IPS-18c (cell line): ENCODE results near the gene NFAT5.
"Not testable (repeated sequence)": the region's sequence is repeated elsewhere in the genome, so short reads cannot be mapped to it uniquely, and the experiment has no call there.

Experiments
- H3K4me3 ChIP-seq: 2 replicates; pipeline ENCODE4 v1.7.0; 2013; ENCODE audit warnings: low read depth, mild to moderate bottlenecking, low read length, moderate library complexity; ENCODE audit not compliant: insufficient read depth
- H3K9me3 ChIP-seq: one replicate; pipeline ENCODE4 v1.6.1; 2013; ENCODE audit warnings: mild to moderate bottlenecking, low read length, moderate library complexity; ENCODE audit not compliant: control insufficient read depth, insufficient read depth

The NFAT5 gene

GRCh38 chr16:69611103-69611640, 45.4 kb downstream of the NFAT5 start:
- Histone ChIP-seq H3K9me3 (no peaks in the 10 kb centered on the region), H3K4me3 (no peak overlapping the region)

- no peak overlapping the region for H3K4me3 ChIP-seq
- H3K9me3 ChIP-seq: no peaks in the 10 kb centered on the region
Observed at GRCh38 chr16:69613378-69614154, 47.8 kb downstream of the NFAT5 start.

- H3K4me3 ChIP-seq: no peak overlapping the region
- no peaks in the 10 kb centered on the region for H3K9me3 ChIP-seq
Observed at GRCh38 chr16:69615528-69615927, 49.8 kb downstream of the NFAT5 start.

- Histone ChIP-seq H3K9me3 (no peaks in the 10 kb centered on the region), H3K4me3 (no peak overlapping the region)
Observed at GRCh38 chr16:69616082-69616481, 50.3 kb downstream of the NFAT5 start.

GRCh38 chr16:69618307-69618706, 52.5 kb downstream of the NFAT5 start:
- Histone ChIP-seq H3K4me3 (no peak overlapping the region), H3K9me3 (no peaks in the 10 kb centered on the region)

- Histone ChIP-seq H3K9me3 (no peaks in the 10 kb centered on the region), H3K4me3 (no peak overlapping the region)
Observed at GRCh38 chr16:69618721-69619120, 53.0 kb downstream of the NFAT5 start.

GRCh38 chr16:69619514-69619913, 53.7 kb downstream of the NFAT5 start:
- Histone ChIP-seq H3K9me3 (no peaks in the 10 kb centered on the region), H3K4me3 (no peak overlapping the region)

- H3K9me3 ChIP-seq: no peaks in the 10 kb centered on the region
- no peak overlapping the region for H3K4me3 ChIP-seq
Observed at GRCh38 chr16:69620573-69620972, 54.8 kb downstream of the NFAT5 start.

- no peaks in the 10 kb centered on the region for H3K9me3 ChIP-seq
- no peak overlapping the region for H3K4me3 ChIP-seq
Observed at GRCh38 chr16:69621225-69621624, 55.5 kb downstream of the NFAT5 start.

GRCh38 chr16:69626256-69626655, 60.5 kb downstream of the NFAT5 start:
- H3K9me3 ChIP-seq: no peaks in the 10 kb centered on the region
- no peak overlapping the region for H3K4me3 ChIP-seq

GRCh38 chr16:69632828-69633227, 67.1 kb downstream of the NFAT5 start:
- H3K9me3 ChIP-seq: peaks cover 10% of the 10 kb centered on the region
- H3K4me3 ChIP-seq: no peak overlapping the region

- Histone ChIP-seq H3K9me3 (peaks cover 10% of the 10 kb centered on the region), H3K4me3 (no peak overlapping the region)
Observed at GRCh38 chr16:69633375-69633774, 67.6 kb downstream of the NFAT5 start.

- not testable (repeated sequence) for H3K9me3 ChIP-seq, H3K4me3 ChIP-seq
Observed at GRCh38 chr16:69636563-69637146, 70.9 kb downstream of the NFAT5 start.

- not testable (repeated sequence) for H3K9me3 ChIP-seq, H3K4me3 ChIP-seq
Observed at GRCh38 chr16:69637206-69637865, 71.6 kb downstream of the NFAT5 start.

- not testable (repeated sequence) for H3K9me3 ChIP-seq, H3K4me3 ChIP-seq
Observed at GRCh38 chr16:69643997-69644396, 78.2 kb downstream of the NFAT5 start.

GRCh38 chr16:69644790-69645189, 79.0 kb downstream of the NFAT5 start:
- H3K9me3 ChIP-seq: no peaks in the 10 kb centered on the region
- no peak overlapping the region for H3K4me3 ChIP-seq

- H3K9me3 ChIP-seq: no peaks in the 10 kb centered on the region
- no peak overlapping the region for H3K4me3 ChIP-seq
Observed at GRCh38 chr16:69647020-69647419, 81.3 kb downstream of the NFAT5 start.

GRCh38 chr16:69651217-69651616, 85.5 kb downstream of the NFAT5 start:
- no peak overlapping the region for H3K4me3 ChIP-seq
- no peaks in the 10 kb centered on the region for H3K9me3 ChIP-seq
